Measurements from ENCODE around the gene SURF2.
"Not testable (repeated sequence)": the region's sequence is repeated elsewhere in the genome, so short reads cannot be mapped to it uniquely, and the experiment has no call there.

The SURF2 gene

GRCh38 chr9:133378408-133378962 is 22.1 kb downstream of the SURF2 start:
- DNase-seq, result no peak

- no peak for DNase-seq
Measured at GRCh38 chr9:133379153-133380086, 23.1 kb downstream of the SURF2 start.

GRCh38 chr9:133380734-133381133 is 24.4 kb downstream of the SURF2 start:
- DNase-seq, result no peak

GRCh38 chr9:133382507-133383141 is 26.3 kb downstream of the SURF2 start:
- no peak for DNase-seq

GRCh38 chr9:133383438-133383837 is 27.1 kb downstream of the SURF2 start:
- no peak for DNase-seq

GRCh38 chr9:133384736-133385321 is 28.5 kb downstream of the SURF2 start:
- DNase-seq, result no peak

GRCh38 chr9:133385452-133385851 is 29.1 kb downstream of the SURF2 start:
- no peak for DNase-seq

- no peak for DNase-seq
Measured at GRCh38 chr9:133386338-133386737, 30.0 kb downstream of the SURF2 start.

- no peak for DNase-seq
Measured at GRCh38 chr9:133387680-133388079, 31.3 kb downstream of the SURF2 start.

GRCh38 chr9:133389025-133389557 is 32.7 kb downstream of the SURF2 start:
- no peak for DNase-seq

- no peak for DNase-seq
Measured at GRCh38 chr9:133389562-133389961, 33.2 kb downstream of the SURF2 start.

- no peak for DNase-seq
Measured at GRCh38 chr9:133390713-133391112, 34.4 kb downstream of the SURF2 start.

GRCh38 chr9:133391449-133391848 is 35.1 kb downstream of the SURF2 start:
- DNase-seq, result not testable (repeated sequence)

- not testable (repeated sequence) for DNase-seq
Measured at GRCh38 chr9:133392308-133392707, 36.0 kb downstream of the SURF2 start.

GRCh38 chr9:133393399-133393798 is 37.0 kb downstream of the SURF2 start:
- DNase-seq, result no peak

- DNase-seq, result no peak
Measured at GRCh38 chr9:133394687-133395271, 38.4 kb downstream of the SURF2 start.

GRCh38 chr9:133396952-133397351 is 40.6 kb downstream of the SURF2 start:
- no peak for DNase-seq

- no peak for DNase-seq
Measured at GRCh38 chr9:133397370-133397769, 41.0 kb downstream of the SURF2 start.

GRCh38 chr9:133397895-133398294 is 41.5 kb downstream of the SURF2 start:
- no peak for DNase-seq

- no peak for DNase-seq
Measured at GRCh38 chr9:133400292-133400691, 43.9 kb downstream of the SURF2 start.

GRCh38 chr9:133401588-133401987 is 45.2 kb downstream of the SURF2 start:
- no peak for DNase-seq

- DNase-seq, result no peak
Measured at GRCh38 chr9:133402689-133403088, 46.3 kb downstream of the SURF2 start.
